ENCODE data around the gene AXIN1.

Gene AXIN1

DNA sequence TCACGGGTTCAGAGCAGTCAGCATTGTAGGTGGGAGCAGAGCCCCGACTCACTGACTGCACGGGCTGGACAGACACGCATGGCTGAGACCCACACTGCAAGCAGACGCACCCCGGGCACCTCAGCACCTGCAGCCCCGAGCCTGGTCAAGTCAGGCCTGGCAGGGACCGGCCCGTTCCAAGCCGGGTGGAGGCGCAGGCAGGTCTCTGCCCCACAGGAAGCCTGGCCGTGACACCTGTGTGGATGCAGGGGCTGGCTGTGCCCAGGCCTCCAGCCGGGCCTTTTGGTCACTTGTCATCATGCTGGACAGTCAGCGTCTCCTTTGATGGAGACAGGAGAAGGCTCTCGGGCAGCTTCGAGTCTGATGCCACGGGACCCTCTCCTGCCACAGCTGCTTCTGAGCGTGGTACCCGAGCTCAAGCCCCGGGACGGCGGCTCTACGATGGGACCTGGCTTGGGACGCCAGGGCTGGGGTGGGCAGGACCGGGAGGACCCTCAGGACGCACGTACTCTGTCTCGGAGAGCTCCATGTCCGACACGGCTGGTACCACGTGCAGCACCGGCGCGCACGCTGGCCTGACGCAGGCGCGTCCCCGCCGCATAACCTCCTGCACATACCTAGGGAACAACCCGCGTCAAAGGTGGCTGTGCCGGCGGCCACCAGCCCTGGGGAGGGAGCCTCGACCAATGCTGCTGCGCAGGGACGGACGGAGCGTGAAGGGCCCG lies 61.7 kb downstream of the AXIN1 start:
- no peak overlapping the region for H3K4me3 ChIP-seq (ENCODE audit: low read depth, low read length)
- no peak overlapping the region for H3K9ac ChIP-seq (ENCODE audit: low read length)
- no peaks in the 10 kb centered on the region for H3K4me1 ChIP-seq (ENCODE audit: control insufficient read depth, insufficient read depth, low read length)
- H3K27ac ChIP-seq (ENCODE audit: low read depth, low read length): no peak overlapping the region
- H3K27me3 ChIP-seq (ENCODE audit: control insufficient read depth, insufficient read depth, low read length): no peaks in the 10 kb centered on the region
- H3K9me3 ChIP-seq (ENCODE audit: control insufficient read depth, insufficient read depth, low read depth, low read length): no peaks in the 10 kb centered on the region
- peaks cover 72% of the 10 kb centered on the region for H3K36me3 ChIP-seq (ENCODE audit: control insufficient read depth, insufficient read depth, low read length)

DNA sequence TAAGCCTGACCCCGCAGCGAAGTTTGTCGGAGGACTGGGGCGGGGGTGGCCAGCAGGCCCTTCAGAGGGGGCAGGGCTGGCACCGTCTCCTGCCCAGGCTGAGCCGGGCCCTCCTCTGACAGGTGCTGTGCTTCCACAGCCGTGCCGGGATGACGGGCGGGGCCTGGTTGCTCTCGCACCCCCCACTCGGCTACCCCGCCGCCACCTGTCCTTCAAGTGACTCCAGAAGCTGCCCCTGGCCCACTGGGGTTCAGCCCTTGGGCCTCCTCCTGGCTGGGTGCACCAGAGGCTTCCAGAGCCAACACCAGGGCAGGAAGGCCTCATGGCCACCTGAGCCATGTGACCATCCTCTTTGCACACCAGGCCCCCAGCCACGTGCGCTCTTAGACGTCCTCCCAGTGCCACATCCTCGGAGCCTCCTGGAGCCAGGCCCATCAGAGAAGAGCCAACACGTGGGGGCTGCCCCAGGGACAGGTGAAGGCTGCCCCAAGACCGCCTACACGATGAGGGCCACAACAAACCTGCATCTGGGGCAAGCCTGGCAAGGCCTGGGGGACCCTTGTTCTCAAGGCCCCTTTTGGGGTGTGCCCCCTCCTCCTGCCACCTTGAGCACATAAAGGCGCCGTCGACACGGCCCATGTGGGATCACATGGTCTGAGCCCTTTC lies 62.4 kb downstream of the AXIN1 start:
- Histone ChIP-seq H3K4me1 (ENCODE audit: control insufficient read depth, insufficient read depth, low read length) (no peaks in the 10 kb centered on the region), H3K9ac (ENCODE audit: low read length) (no peak overlapping the region), H3K9me3 (ENCODE audit: control insufficient read depth, insufficient read depth, low read depth, low read length) (no peaks in the 10 kb centered on the region)

GRCh38 chr16:289395-289997 lies 63.0 kb downstream of the AXIN1 start:
- Histone ChIP-seq H3K9ac (ENCODE audit: low read length) (no peak overlapping the region), H3K4me1 (ENCODE audit: control insufficient read depth, insufficient read depth, low read length) (no peaks in the 10 kb centered on the region), H3K9me3 (ENCODE audit: control insufficient read depth, insufficient read depth, low read depth, low read length) (no peaks in the 10 kb centered on the region), H3K27me3 (ENCODE audit: control insufficient read depth, insufficient read depth, low read length) (no peaks in the 10 kb centered on the region), H3K36me3 (ENCODE audit: control insufficient read depth, insufficient read depth, low read length) (peaks cover 76% of the 10 kb centered on the region), H3K4me3 (ENCODE audit: low read depth, low read length) (no peak overlapping the region), H3K27ac (ENCODE audit: low read depth, low read length) (no peak overlapping the region)

More for the DNA sequence above, 62.4 kb downstream of the AXIN1 start:
- no peak overlapping the region for H3K27ac ChIP-seq (ENCODE audit: low read depth, low read length)
- no peak overlapping the region for H3K4me3 ChIP-seq (ENCODE audit: low read depth, low read length)
- H3K27me3 ChIP-seq (ENCODE audit: control insufficient read depth, insufficient read depth, low read length): no peaks in the 10 kb centered on the region
- H3K36me3 ChIP-seq (ENCODE audit: control insufficient read depth, insufficient read depth, low read length): peaks cover 72% of the 10 kb centered on the region

GRCh38 chr16:287981-288920 lies 64.3 kb downstream of the AXIN1 start:
- Histone ChIP-seq H3K4me1 (ENCODE audit: control insufficient read depth, insufficient read depth, low read length) (no peaks in the 10 kb centered on the region), H3K4me3 (ENCODE audit: low read depth, low read length) (no peak overlapping the region), H3K9ac (ENCODE audit: low read length) (no peak overlapping the region), H3K36me3 (ENCODE audit: control insufficient read depth, insufficient read depth, low read length) (peaks cover 70% of the 10 kb centered on the region), H3K27me3 (ENCODE audit: control insufficient read depth, insufficient read depth, low read length) (no peaks in the 10 kb centered on the region), H3K27ac (ENCODE audit: low read depth, low read length) (no peak overlapping the region), H3K9me3 (ENCODE audit: control insufficient read depth, insufficient read depth, low read depth, low read length) (no peaks in the 10 kb centered on the region)

- H3K27ac ChIP-seq (ENCODE audit: low read depth, low read length): no peak overlapping the region
- H3K4me3 ChIP-seq (ENCODE audit: low read depth, low read length): no peak overlapping the region
- no peaks in the 10 kb centered on the region for H3K4me1 ChIP-seq (ENCODE audit: control insufficient read depth, insufficient read depth, low read length)
- no peaks in the 10 kb centered on the region; the same call in 1 of the 2 replicates for H3K27me3 ChIP-seq (ENCODE audit: control insufficient read depth, insufficient read depth, low read length)
- peaks cover 61% of the 10 kb centered on the region for H3K36me3 ChIP-seq (ENCODE audit: control insufficient read depth, insufficient read depth, low read length)
- no peaks in the 10 kb centered on the region for H3K9me3 ChIP-seq (ENCODE audit: control insufficient read depth, insufficient read depth, low read depth, low read length)
- H3K9ac ChIP-seq (ENCODE audit: low read length): no peak overlapping the region
Measured at GRCh38 chr16:287298-287811, 65.2 kb downstream of the AXIN1 start.

GRCh38 chr16:286491-287297 lies 65.8 kb downstream of the AXIN1 start:
- Histone ChIP-seq H3K27ac (ENCODE audit: low read depth, low read length) (no peak overlapping the region), H3K4me1 (ENCODE audit: control insufficient read depth, insufficient read depth, low read length) (no peaks in the 10 kb centered on the region), H3K27me3 (ENCODE audit: control insufficient read depth, insufficient read depth, low read length) (peaks cover 4% of the 10 kb centered on the region; the same call in 1 of the 2 replicates), H3K4me3 (ENCODE audit: low read depth, low read length) (no peak overlapping the region), H3K9me3 (ENCODE audit: control insufficient read depth, insufficient read depth, low read depth, low read length) (no peaks in the 10 kb centered on the region), H3K9ac (ENCODE audit: low read length) (no peak overlapping the region), H3K36me3 (ENCODE audit: control insufficient read depth, insufficient read depth, low read length) (peaks cover 55% of the 10 kb centered on the region)

DNA sequence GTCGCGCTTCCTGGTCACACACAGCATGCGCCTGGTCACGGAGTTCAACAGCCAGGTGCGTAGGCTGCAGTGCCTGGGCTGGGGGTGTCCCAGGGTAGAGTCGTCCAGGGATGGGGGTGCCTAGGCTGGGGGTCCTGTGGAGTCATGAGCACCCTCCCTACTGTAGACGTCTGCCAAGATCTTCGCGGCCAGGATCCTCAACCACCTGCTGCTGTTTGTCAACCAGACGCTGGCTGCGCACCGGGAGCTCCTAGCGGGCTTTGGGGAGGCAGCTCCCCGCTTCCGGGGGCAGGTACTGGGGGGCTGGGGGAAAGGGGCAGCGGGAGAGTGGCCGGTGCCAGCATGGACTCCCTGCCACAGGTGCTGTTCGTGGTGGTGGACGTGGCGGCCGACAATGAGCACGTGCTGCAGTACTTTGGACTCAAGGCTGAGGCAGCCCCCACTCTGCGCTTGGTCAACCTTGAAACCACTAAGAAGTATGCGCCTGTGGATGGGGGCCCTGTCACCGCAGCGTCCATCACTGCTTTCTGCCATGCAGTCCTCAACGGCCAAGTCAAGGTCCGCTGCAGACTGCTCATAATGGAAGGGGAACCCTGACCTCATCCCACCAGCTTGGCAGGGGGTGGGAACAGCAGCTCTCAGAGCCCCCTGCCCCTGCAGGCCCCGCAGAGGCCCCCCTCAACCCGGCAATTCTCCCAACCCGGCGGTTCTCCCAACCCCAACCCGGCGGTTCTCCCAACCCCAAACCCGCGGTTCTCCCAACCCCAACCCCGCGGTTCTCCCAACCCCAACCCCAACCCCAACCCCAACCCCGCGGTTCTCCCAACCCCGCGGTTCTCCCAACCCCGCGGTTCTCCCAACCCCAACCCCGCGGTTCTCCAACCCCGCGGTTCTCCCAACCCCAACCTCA lies 67.1 kb downstream of the AXIN1 start:
- Histone ChIP-seq H3K9me3 (ENCODE audit: control insufficient read depth, insufficient read depth, low read depth, low read length) (no peaks in the 10 kb centered on the region), H3K4me3 (ENCODE audit: low read depth, low read length) (no peak overlapping the region), H3K27ac (ENCODE audit: low read depth, low read length) (no peak overlapping the region), H3K9ac (ENCODE audit: low read length) (no peak overlapping the region), H3K4me1 (ENCODE audit: control insufficient read depth, insufficient read depth, low read length) (0 out of 2 replicates have a peak, but pooled peaks cover 4% of the 10 kb centered on the region), H3K36me3 (ENCODE audit: control insufficient read depth, insufficient read depth, low read length) (peaks cover 43% of the 10 kb centered on the region), H3K27me3 (ENCODE audit: control insufficient read depth, insufficient read depth, low read length) (peaks cover 15% of the 10 kb centered on the region)

DNA sequence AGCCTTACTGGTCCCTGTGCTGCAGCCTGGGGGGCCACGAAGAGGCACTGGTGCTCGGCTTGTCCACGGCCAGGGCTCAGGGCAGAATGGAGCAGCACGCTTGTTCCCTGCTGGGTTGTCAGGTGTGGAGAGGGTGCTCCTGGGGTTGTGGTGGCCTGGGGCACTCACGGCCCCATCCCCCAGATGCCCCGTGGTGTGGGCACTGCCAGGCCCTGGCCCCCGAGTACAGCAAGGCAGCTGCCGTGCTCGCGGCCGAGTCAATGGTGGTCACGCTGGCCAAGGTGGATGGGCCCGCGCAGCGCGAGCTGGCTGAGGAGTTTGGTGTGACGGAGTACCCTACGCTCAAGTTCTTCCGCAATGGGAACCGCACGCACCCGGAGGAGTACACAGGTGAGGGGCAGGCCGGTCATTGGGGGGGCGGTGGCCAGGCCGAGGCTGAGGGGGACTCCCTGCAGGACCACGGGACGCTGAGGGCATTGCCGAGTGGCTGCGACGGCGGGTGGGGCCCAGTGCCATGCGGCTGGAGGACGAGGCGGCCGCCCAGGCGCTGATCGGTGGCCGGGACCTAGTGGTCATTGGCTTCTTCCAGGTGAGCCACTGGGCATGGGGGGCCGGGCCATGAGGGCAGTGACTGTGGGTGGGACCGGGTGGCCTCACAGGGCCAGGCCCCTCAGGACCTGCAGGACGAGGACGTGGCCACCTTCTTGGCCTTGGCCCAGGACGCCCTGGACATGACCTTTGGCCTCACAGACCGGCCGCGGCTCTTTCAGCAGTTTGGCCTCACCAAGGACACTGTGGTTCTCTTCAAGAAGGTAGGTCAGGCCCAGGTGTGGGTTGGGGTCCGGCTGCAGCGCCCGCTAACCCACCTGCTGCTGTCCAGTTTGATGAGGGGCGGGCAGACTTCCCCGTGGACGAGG lies 68.1 kb downstream of the AXIN1 start:
- Histone ChIP-seq H3K27me3 (ENCODE audit: control insufficient read depth, insufficient read depth, low read length) (peaks cover 23% of the 10 kb centered on the region), H3K27ac (ENCODE audit: low read depth, low read length) (no peak overlapping the region), H3K9ac (ENCODE audit: low read length) (no peak overlapping the region), H3K4me1 (ENCODE audit: control insufficient read depth, insufficient read depth, low read length) (0 out of 2 replicates have a peak, but pooled peaks cover 4% of the 10 kb centered on the region), H3K4me3 (ENCODE audit: low read depth, low read length) (no peak overlapping the region), H3K36me3 (ENCODE audit: control insufficient read depth, insufficient read depth, low read length) (peaks cover 33% of the 10 kb centered on the region), H3K9me3 (ENCODE audit: control insufficient read depth, insufficient read depth, low read depth, low read length) (no peaks in the 10 kb centered on the region)

Measured in HUES6 (cell line).